ENCODE measurements around the gene TJP3.

- TF ChIP-seq, protein P1, sequence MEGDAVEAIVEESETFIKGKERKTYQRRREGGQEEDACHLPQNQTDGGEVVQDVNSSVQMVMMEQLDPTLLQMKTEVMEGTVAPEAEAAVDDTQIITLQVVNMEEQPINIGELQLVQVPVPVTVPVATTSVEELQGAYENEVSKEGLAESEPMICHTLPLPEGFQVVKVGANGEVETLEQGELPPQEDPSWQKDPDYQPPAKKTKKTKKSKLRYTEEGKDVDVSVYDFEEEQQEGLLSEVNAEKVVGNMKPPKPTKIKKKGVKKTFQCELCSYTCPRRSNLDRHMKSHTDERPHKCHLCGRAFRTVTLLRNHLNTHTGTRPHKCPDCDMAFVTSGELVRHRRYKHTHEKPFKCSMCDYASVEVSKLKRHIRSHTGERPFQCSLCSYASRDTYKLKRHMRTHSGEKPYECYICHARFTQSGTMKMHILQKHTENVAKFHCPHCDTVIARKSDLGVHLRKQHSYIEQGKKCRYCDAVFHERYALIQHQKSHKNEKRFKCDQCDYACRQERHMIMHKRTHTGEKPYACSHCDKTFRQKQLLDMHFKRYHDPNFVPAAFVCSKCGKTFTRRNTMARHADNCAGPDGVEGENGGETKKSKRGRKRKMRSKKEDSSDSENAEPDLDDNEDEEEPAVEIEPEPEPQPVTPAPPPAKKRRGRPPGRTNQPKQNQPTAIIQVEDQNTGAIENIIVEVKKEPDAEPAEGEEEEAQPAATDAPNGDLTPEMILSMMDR (conservative IDR thresholded peaks at IDR 0.05; ENCODE audit: low read depth in 2 of 2) = no peak
- TF ChIP-seq EZH2 (IDR thresholded peaks at IDR 0.05; ENCODE audit: low read depth, unreplicated experiment) (no peak), ZNF331 (CRISPR knock-in tag; IDR thresholded peaks at IDR 0.05; ENCODE audit: low read depth) (no peak), POLR2AphosphoS5 (IDR thresholded peaks at IDR 0.05; ENCODE audit: low read depth) (no peak)
- TF ChIP-seq, protein P2, sequence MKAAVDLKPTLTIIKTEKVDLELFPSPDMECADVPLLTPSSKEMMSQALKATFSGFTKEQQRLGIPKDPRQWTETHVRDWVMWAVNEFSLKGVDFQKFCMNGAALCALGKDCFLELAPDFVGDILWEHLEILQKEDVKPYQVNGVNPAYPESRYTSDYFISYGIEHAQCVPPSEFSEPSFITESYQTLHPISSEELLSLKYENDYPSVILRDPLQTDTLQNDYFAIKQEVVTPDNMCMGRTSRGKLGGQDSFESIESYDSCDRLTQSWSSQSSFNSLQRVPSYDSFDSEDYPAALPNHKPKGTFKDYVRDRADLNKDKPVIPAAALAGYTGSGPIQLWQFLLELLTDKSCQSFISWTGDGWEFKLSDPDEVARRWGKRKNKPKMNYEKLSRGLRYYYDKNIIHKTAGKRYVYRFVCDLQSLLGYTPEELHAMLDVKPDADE (IDR thresholded peaks at IDR 0.05) = no peak
Observed at GRCh38 chr19:3720349-3720917, 12.2 kb downstream of the TJP3 start.

Measured in GM23338 (cell line).